Uterus (tissue), 2 donors: Measurements from ENCODE around the gene TASP1.

Source experiments
- CTCF ChIP-seq, 4 experiments: fragments of 200-600 bp in 2 of 4; fragments of 450-650 bp in 2 of 4; sonication (generic) in 2 of 4; IDR thresholded peaks; one replicate each; pipeline ENCODE4 v1.5.1; 2016 to 2019; ENCODE audit warnings: antibody characterized with exemption in 4 of 4, mild to moderate bottlenecking in 2 of 4, moderate library complexity in 1 of 4
- POLR2A ChIP-seq, 2 donors: fragments of 450-650 bp; IDR thresholded peaks; one replicate each; pipeline ENCODE4 v1.6.1; 2016; ENCODE audit warnings: antibody characterized with exemption in 2 of 2, mild to moderate bottlenecking in 1 of 2, moderate library complexity in 1 of 2

- TF ChIP-seq CTCF (IDR thresholded peaks at IDR 0.05) (no peak), POLR2A (IDR thresholded peaks at IDR 0.05) (no peak)
Observed at GRCh38 chr20:13683833-13684232, 45.1 kb upstream of the TASP1 start.
